CD14-positive monocyte (primary cell): ENCODE results near the gene ZNF592. TPM values are rescaled to one million over a fixed set of nuclear protein-coding genes. Genes with fewer than 3 reads are reported as not detected.

Experiments used
- DNase-seq, 3 donors: peaks; one replicate each; pipeline ENCODE4 v3.0.0-alpha.2; 2011 to 2022
- H2AFZ ChIP-seq: 2 replicates; pipeline ENCODE4 v1.6.0; 2012; ENCODE audit warnings: mild to moderate bottlenecking, low read depth, low read length, inconsistent platforms; ENCODE audit not compliant: insufficient read depth, poor library complexity, severe bottlenecking
- H3K27ac ChIP-seq, 2 donors: 1 replicate in 1 of 2; 2 replicates in 1 of 2; pipeline ENCODE4 v1.5.1; 2012 to 2013; ENCODE audit warnings: low read length in 2 of 2, control low read depth in 1 of 2, inconsistent platforms in 1 of 2, low read depth in 1 of 2, mild to moderate bottlenecking in 1 of 2
- H3K27me3 ChIP-seq, 2 donors: one replicate each; pipeline versions ENCODE4 v1.6.0 to v1.6.1; 2011 to 2013; ENCODE audit warnings: low read length in 2 of 2; ENCODE audit not compliant: control insufficient read depth in 2 of 2, insufficient read depth in 2 of 2
- H3K36me3 ChIP-seq, 2 donors: replicated peaks in 1 of 2; 1 replicate in 1 of 2; 2 replicates in 1 of 2; pipeline versions ENCODE4 v1.5.1 to v1.6.1; 2012 to 2013; ENCODE audit warnings: low read length in 2 of 2, control low read depth in 1 of 2, inconsistent platforms in 1 of 2, mild to moderate bottlenecking in 1 of 2; ENCODE audit not compliant: insufficient read depth in 2 of 2, control insufficient read depth in 1 of 2
- H3K4me1 ChIP-seq, 2 donors: 1 replicate in 1 of 2; 2 replicates in 1 of 2; pipeline versions ENCODE4 v1.5.1 to v1.6.1; 2012 to 2013; ENCODE audit warnings: low read length in 2 of 2, control low read depth in 1 of 2, inconsistent platforms in 1 of 2, mild to moderate bottlenecking in 1 of 2, moderate library complexity in 1 of 2; ENCODE audit not compliant: insufficient read depth in 2 of 2, control insufficient read depth in 1 of 2
- H3K4me2 ChIP-seq: replicated peaks from 2 replicates; pipeline ENCODE3; 2012; ENCODE audit warnings: low read length, moderate library complexity, mild to moderate bottlenecking; ENCODE audit not compliant: poor library complexity, severe bottlenecking; ENCODE audit errors: extremely low read depth
- H3K4me3 ChIP-seq, 3 experiments: fragments of 200-600 bp in 1 of 3; sonication (generic) in 1 of 3; replicated peaks in 1 of 3; 1 replicate in 2 of 3; 2 replicates in 1 of 3; pipeline ENCODE4 v1.5.1; 2011 to 2013; ENCODE audit warnings: low read length in 3 of 3, mild to moderate bottlenecking in 3 of 3, control low read depth in 2 of 3, low read depth in 2 of 3, inconsistent platforms in 1 of 3, moderate library complexity in 1 of 3
- H3K79me2 ChIP-seq: 2 replicates; pipeline ENCODE4 v1.6.0; 2012; ENCODE audit warnings: mild to moderate bottlenecking, control low read depth, inconsistent platforms, low read length, moderate library complexity; ENCODE audit not compliant: insufficient read depth
- H3K9ac ChIP-seq: 2 replicates; pipeline ENCODE4 v1.6.0; 2017; ENCODE audit warnings: low read length, mild to moderate bottlenecking; ENCODE audit not compliant: insufficient read depth, poor library complexity, severe bottlenecking
- H3K9me3 ChIP-seq, 2 donors: replicated peaks in 1 of 2; 1 replicate in 1 of 2; 2 replicates in 1 of 2; pipeline versions ENCODE4 v1.5.1 to v1.6.1; 2012 to 2013; ENCODE audit warnings: low read length in 2 of 2, control low read depth in 1 of 2; ENCODE audit not compliant: control insufficient read depth in 1 of 2, insufficient read depth in 1 of 2
- H4K20me1 ChIP-seq: 2 replicates; pipeline ENCODE4 v1.6.0; 2012; ENCODE audit warnings: mild to moderate bottlenecking, low read length, control low read depth, moderate library complexity; ENCODE audit not compliant: insufficient read depth
- H3K27ac Mint-ChIP-seq, 7 donors: one replicate each; pipeline ENCODE4 v1.8.0; 2020; ENCODE audit warnings: mild to moderate bottlenecking in 7 of 7, mixed read lengths in 7 of 7, moderate library complexity in 6 of 7, inconsistent platforms in 2 of 7
- H3K27me3 Mint-ChIP-seq, 3 donors: one replicate each; pipeline ENCODE4 v1.8.0; 2021 to 2022; ENCODE audit warnings: low read depth in 3 of 3, mild to moderate bottlenecking in 3 of 3, mixed read lengths in 3 of 3, moderate library complexity in 3 of 3, inconsistent platforms in 1 of 3
- H3K36me3 Mint-ChIP-seq, 2 donors: one replicate each; pipeline ENCODE4 v1.8.0; 2020; ENCODE audit warnings: mixed read lengths in 2 of 2, inconsistent platforms in 1 of 2, mild to moderate bottlenecking in 1 of 2
- H3K4me1 Mint-ChIP-seq: one replicate; pipeline ENCODE4 v1.8.0; 2020; ENCODE audit warnings: mild to moderate bottlenecking, mixed read lengths
- H3K4me3 Mint-ChIP-seq, 2 donors: one replicate each; pipeline ENCODE4 v1.8.0; 2020; ENCODE audit warnings: mild to moderate bottlenecking in 2 of 2, mixed read lengths in 2 of 2, moderate library complexity in 1 of 2
- H3K9me3 Mint-ChIP-seq, 7 donors: one replicate each; pipeline ENCODE4 v1.8.0; 2020 to 2022; ENCODE audit warnings: mixed read lengths in 7 of 7, mild to moderate bottlenecking in 6 of 7, moderate library complexity in 6 of 7, inconsistent platforms in 2 of 7
- CTCF ChIP-seq: fragments of 200-600 bp; IDR thresholded peaks from one replicate; pipeline ENCODE4 v1.8.0; 2022; ENCODE audit warnings: antibody characterized with exemption, mild to moderate bottlenecking
- WGBS: methylation state at CpG from one replicate; pipeline ENCODE4 v1.1.5; 2013; ENCODE audit warnings: missing lambda C conversion rate; ENCODE audit not compliant: insufficient coverage; 5-methylcytosine and 5-hydroxymethylcytosine counted together
- intact Hi-C, 2 donors: fragments of 100-400 bp; cut with micrococcal nuclease; formaldehyde crosslinking; loops; one replicate each; pipeline versions ENCODE4 v1.15.0 to v1.15.1; 2023
- polyA plus RNA-seq, 3 donors: library from polyadenylated mRNA; depleted of rRNA in 1 of 3; unstranded in 2 of 3; stranded (reverse) in 1 of 3; fragments of 300-500 nt in 2 of 3; fragments of >200 nt in 1 of 3; fragmentation: Illumina TruSeq in 2 of 3; gene quantifications; 1 replicate in 2 of 3; 2 replicates in 1 of 3; pipeline ENCODE4 v1.2.3, GENCODE V29; 2012 to 2021

The ZNF592 gene
- polyA plus RNA-seq, 3 donors, result 2.8 to 43.6 (median 5.0) TPM

DNA sequence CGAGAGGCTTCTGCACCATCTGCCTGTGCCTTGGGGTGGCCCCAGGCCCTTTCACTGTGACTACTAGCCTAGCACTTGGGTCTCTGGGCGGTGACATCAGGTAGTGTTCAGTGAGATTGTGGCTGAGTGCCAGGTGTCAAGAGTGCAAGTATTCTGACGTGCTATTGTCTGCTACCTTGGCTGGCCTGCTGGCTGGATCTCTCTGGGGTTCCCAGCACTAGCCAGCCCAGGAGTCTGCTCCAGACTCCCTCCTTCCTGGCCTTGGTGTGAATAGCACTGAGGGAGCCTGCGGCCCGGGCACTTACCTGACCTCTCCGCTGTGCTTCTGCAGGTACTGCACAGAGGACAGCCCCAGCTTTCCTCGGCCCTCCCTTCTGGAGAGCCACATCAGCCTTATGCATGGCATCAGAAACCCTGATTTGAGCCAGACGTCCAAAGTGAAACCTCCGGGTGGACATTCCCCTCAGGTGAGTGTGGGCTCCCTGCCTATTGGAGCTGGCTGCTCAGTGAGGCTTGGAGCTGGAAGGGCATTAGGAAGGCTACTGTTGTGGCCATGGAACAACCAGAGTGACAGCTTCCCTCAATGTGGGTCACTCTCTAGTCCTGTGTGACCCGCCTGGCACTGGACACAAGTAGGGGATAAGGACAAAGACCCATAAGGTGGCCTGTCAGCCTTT lies 51.3 kb downstream of the ZNF592 start:
- WGBS, result 97% methylated on average over 9 of the region's 10 CpGs
- H3K36me3 ChIP-seq, result peaks cover 83 to 95% of the 10 kb centered on the region in 2 donors
- peaks cover 81 to 93% of the 10 kb centered on the region in 2 donors for H3K36me3 Mint-ChIP-seq
- H3K9ac ChIP-seq, result no peak overlapping the region
- no peaks in the 10 kb centered on the region for H3K9me3 Mint-ChIP-seq
- H3K27ac Mint-ChIP-seq, result peak overlapping the region in 1 of 7 donors; percentile 64
- no peak overlapping the region for H3K27ac ChIP-seq
- no peak for DNase-seq
- intact Hi-C loops, result no loop called here
- no peak overlapping the region for H3K4me3 Mint-ChIP-seq
- H3K4me1 ChIP-seq, result no peaks in the 10 kb centered on the region
- no peak overlapping the region for H2AFZ ChIP-seq
- H4K20me1 ChIP-seq, result peaks cover 85% of the 10 kb centered on the region
- no peaks in the 10 kb centered on the region for H3K9me3 ChIP-seq
- no peak overlapping the region for H3K4me3 ChIP-seq
- H3K4me2 ChIP-seq, result no peak overlapping the region
- no peaks in the 10 kb centered on the region for H3K4me1 Mint-ChIP-seq
- H3K27me3 Mint-ChIP-seq, result no peaks in the 10 kb centered on the region
- no peak for TF ChIP-seq CTCF
- peaks cover 32% of the 10 kb centered on the region for H3K79me2 ChIP-seq
- H3K27me3 ChIP-seq, result no peaks in the 10 kb centered on the region

GRCh38 chr15:84800365-84800806 lies 52.0 kb downstream of the ZNF592 start:
- Histone ChIP-seq H2AFZ (no peak overlapping the region), H3K79me2 (peaks cover 26% of the 10 kb centered on the region), H3K27ac (no peak overlapping the region), H3K9me3 (no peaks in the 10 kb centered on the region), H3K4me2 (no peak overlapping the region), H3K36me3 (peaks cover 86 to 97% of the 10 kb centered on the region in 2 donors), H3K27me3 (no peaks in the 10 kb centered on the region), H3K9ac (no peak overlapping the region), H4K20me1 (peaks cover 87% of the 10 kb centered on the region), H3K4me3 (no peak overlapping the region), H3K4me1 (no peaks in the 10 kb centered on the region)
- no peaks in the 10 kb centered on the region for H3K9me3 Mint-ChIP-seq
- H3K4me1 Mint-ChIP-seq, result no peaks in the 10 kb centered on the region
- intact Hi-C loops, result no loop called here
- no peak overlapping the region for H3K4me3 Mint-ChIP-seq
- WGBS, result no CpG with 5 or more reads among the region's 3 CpGs
- no peak for TF ChIP-seq CTCF
- peak overlapping the region in 2 of 7 donors; percentile 70 to 71 for H3K27ac Mint-ChIP-seq
- peaks cover 84 to 97% of the 10 kb centered on the region in 2 donors for H3K36me3 Mint-ChIP-seq
- no peak for DNase-seq
- no peaks in the 10 kb centered on the region for H3K27me3 Mint-ChIP-seq
